Measurements from ENCODE around the gene ZRSR2. TPM values are rescaled to one million over a fixed set of nuclear protein-coding genes. Genes with fewer than 3 reads are reported as not detected.
"Not testable (repeated sequence)": the region's sequence is repeated elsewhere in the genome, so short reads cannot be mapped to it uniquely, and the experiment has no call there.

The ZRSR2 gene
- total RNA-seq, 1 donor from 2014 or later = 6.3 TPM

- no peak for DNase-seq
Observed at GRCh38 chrX:15797707-15798106, 7.4 kb downstream of the ZRSR2 start.

- no peak for DNase-seq
Observed at GRCh38 chrX:15804563-15804962, 14.3 kb downstream of the ZRSR2 start.

- DNase-seq = no peak
Observed at GRCh38 chrX:15808254-15808653, 18.0 kb downstream of the ZRSR2 start.

GRCh38 chrX:15812192-15812938 is 22.1 kb downstream of the ZRSR2 start:
- DNase-seq = no peak

- no peak for DNase-seq
Observed at GRCh38 chrX:15813416-15813815, 23.1 kb downstream of the ZRSR2 start.

- no peak for DNase-seq
Observed at GRCh38 chrX:15814771-15815365, 24.6 kb downstream of the ZRSR2 start.

- peak; percentile 60 for DNase-seq
Observed at GRCh38 chrX:15815779-15816437, 25.6 kb downstream of the ZRSR2 start.

GRCh38 chrX:15816438-15816809 is 26.1 kb downstream of the ZRSR2 start:
- DNase-seq = peak; percentile 17

- peak; percentile 21 for DNase-seq
Observed at GRCh38 chrX:15816886-15817285, 26.6 kb downstream of the ZRSR2 start.

- no peak for DNase-seq
Observed at GRCh38 chrX:15820106-15821073, 30.1 kb downstream of the ZRSR2 start.

- DNase-seq = no peak
Observed at GRCh38 chrX:15822922-15823321, 32.6 kb downstream of the ZRSR2 start.

GRCh38 chrX:15825936-15826335 is 35.7 kb downstream of the ZRSR2 start:
- no peak for DNase-seq

- DNase-seq = no peak
Observed at GRCh38 chrX:15829217-15829616, 38.9 kb downstream of the ZRSR2 start.

- not testable (repeated sequence) for DNase-seq
Observed at GRCh38 chrX:15831347-15831746, 41.1 kb downstream of the ZRSR2 start.

GRCh38 chrX:15834053-15834452 is 43.8 kb downstream of the ZRSR2 start:
- no peak for DNase-seq

- no peak for DNase-seq
Observed at GRCh38 chrX:15834827-15835595, 44.7 kb downstream of the ZRSR2 start.

GRCh38 chrX:15838017-15838416 is 47.7 kb downstream of the ZRSR2 start:
- DNase-seq = peak; percentile 7

- DNase-seq = no peak
Observed at GRCh38 chrX:15841853-15842516, 51.7 kb downstream of the ZRSR2 start.

GRCh38 chrX:15843960-15844359 is 53.7 kb downstream of the ZRSR2 start:
- no peak for DNase-seq

- DNase-seq = no peak
Observed at GRCh38 chrX:15848576-15848975, 58.3 kb downstream of the ZRSR2 start.

GRCh38 chrX:15849555-15849954 is 59.3 kb downstream of the ZRSR2 start:
- peak; percentile 37 for DNase-seq

All from dermis blood vessel endothelial cell (primary cell).